ENCODE measurements around the gene PLEKHG3.

PLEKHG3 gene

GRCh38 chr14:64732536-64733120 is 28.4 kb downstream of the PLEKHG3 start:
- no peak for TF ChIP-seq RAD21 (IDR thresholded peaks at IDR 0.05; ENCODE audit: low read depth)
- TF ChIP-seq REST (IDR thresholded peaks at IDR 0.05; ENCODE audit: low read depth), result no peak
- TF ChIP-seq CREB1 (IDR thresholded peaks at IDR 0.05; ENCODE audit: low read depth), result no peak

- TF ChIP-seq TEAD4 (IDR thresholded peaks at IDR 0.05), result no peak
- TF ChIP-seq USF1 (IDR thresholded peaks at IDR 0.05), result no peak
Measured at GRCh38 chr14:64733321-64733720, 29.1 kb downstream of the PLEKHG3 start.

- TF ChIP-seq RAD21 (IDR thresholded peaks at IDR 0.05; ENCODE audit: low read depth), result no peak
- TF ChIP-seq MAX (IDR thresholded peaks at IDR 0.05), result no peak
- no peak for TF ChIP-seq CEBPB (IDR thresholded peaks at IDR 0.05)
- no peak for TF ChIP-seq TAF1 (IDR thresholded peaks at IDR 0.05; ENCODE audit: low read depth)
- no peak for TF ChIP-seq TEAD4 (IDR thresholded peaks at IDR 0.05)
- no peak for TF ChIP-seq REST (IDR thresholded peaks at IDR 0.05; ENCODE audit: low read depth)
- no peak for TF ChIP-seq FOXM1 (IDR thresholded peaks at IDR 0.05; ENCODE audit: borderline replicate concordance, low read depth)
- no peak for TF ChIP-seq CREB1 (IDR thresholded peaks at IDR 0.05; ENCODE audit: low read depth)
- TF ChIP-seq EGR1 (IDR thresholded peaks at IDR 0.05), result no peak
- no peak for TF ChIP-seq NFIC (IDR thresholded peaks at IDR 0.05)
- no peak for TF ChIP-seq EP300 (IDR thresholded peaks at IDR 0.05; ENCODE audit: borderline replicate concordance)
- no peak for TF ChIP-seq USF1 (IDR thresholded peaks at IDR 0.05)
- TF ChIP-seq TCF12 (IDR thresholded peaks at IDR 0.05; ENCODE audit: low read depth), result no peak
- TF ChIP-seq ZBTB7A (IDR thresholded peaks at IDR 0.05; ENCODE audit: low read depth), result no peak
Measured at GRCh38 chr14:64733899-64734298, 29.7 kb downstream of the PLEKHG3 start.

- TF ChIP-seq YY1 (IDR thresholded peaks at IDR 0.05; ENCODE audit: low read depth) (no peak), EP300 (IDR thresholded peaks at IDR 0.05; ENCODE audit: borderline replicate concordance) (no peak), TCF12 (IDR thresholded peaks at IDR 0.05; ENCODE audit: low read depth) (no peak), NFIC (IDR thresholded peaks at IDR 0.05) (no peak), CEBPB (IDR thresholded peaks at IDR 0.05) (no peak), MAX (IDR thresholded peaks at IDR 0.05) (no peak), ZBTB7A (IDR thresholded peaks at IDR 0.05; ENCODE audit: low read depth) (no peak), USF1 (IDR thresholded peaks at IDR 0.05) (no peak), FOXM1 (IDR thresholded peaks at IDR 0.05; ENCODE audit: borderline replicate concordance, low read depth) (no peak), TAF1 (IDR thresholded peaks at IDR 0.05; ENCODE audit: low read depth) (no peak), EGR1 (IDR thresholded peaks at IDR 0.05) (no peak), REST (IDR thresholded peaks at IDR 0.05; ENCODE audit: low read depth) (no peak), TEAD4 (IDR thresholded peaks at IDR 0.05) (no peak), RAD21 (IDR thresholded peaks at IDR 0.05; ENCODE audit: low read depth) (no peak), CREB1 (IDR thresholded peaks at IDR 0.05; ENCODE audit: low read depth) (no peak)
Measured at GRCh38 chr14:64734990-64735389, 30.8 kb downstream of the PLEKHG3 start.
